NB4 (cell line): Measurements from ENCODE around the gene RANBP17.

Source experiments
- DNase-seq: peaks from one replicate; pipeline ENCODE4 v3.0.0; 2010; ENCODE audit warnings: low read depth
- H3K4me3 ChIP-seq: one replicate; pipeline ENCODE4 v1.5.1; 2011; ENCODE audit warnings: mild to moderate bottlenecking, low read depth, low read length, moderate library complexity
- MYC ChIP-seq: IDR thresholded peaks from 2 replicates; pipeline ENCODE4 v1.6.1; 2011; ENCODE audit warnings: low read depth, low read length
- POLR2A ChIP-seq: IDR thresholded peaks from 2 replicates; pipeline ENCODE4 v1.6.1; 2011; ENCODE audit warnings: mild to moderate bottlenecking; ENCODE audit not compliant: insufficient read length; ENCODE audit errors: extremely low read depth
- TF ChIP-seq, protein P1 (sequence below): IDR thresholded peaks from 2 replicates; pipeline ENCODE4 v1.6.1; 2011; ENCODE audit warnings: low read depth, low read length
- TF ChIP-seq, protein P2 (sequence below): IDR thresholded peaks from one replicate; pipeline ENCODE4 v1.5.1; 2012; ENCODE audit warnings: low read depth, low read length

The RANBP17 gene

DNA sequence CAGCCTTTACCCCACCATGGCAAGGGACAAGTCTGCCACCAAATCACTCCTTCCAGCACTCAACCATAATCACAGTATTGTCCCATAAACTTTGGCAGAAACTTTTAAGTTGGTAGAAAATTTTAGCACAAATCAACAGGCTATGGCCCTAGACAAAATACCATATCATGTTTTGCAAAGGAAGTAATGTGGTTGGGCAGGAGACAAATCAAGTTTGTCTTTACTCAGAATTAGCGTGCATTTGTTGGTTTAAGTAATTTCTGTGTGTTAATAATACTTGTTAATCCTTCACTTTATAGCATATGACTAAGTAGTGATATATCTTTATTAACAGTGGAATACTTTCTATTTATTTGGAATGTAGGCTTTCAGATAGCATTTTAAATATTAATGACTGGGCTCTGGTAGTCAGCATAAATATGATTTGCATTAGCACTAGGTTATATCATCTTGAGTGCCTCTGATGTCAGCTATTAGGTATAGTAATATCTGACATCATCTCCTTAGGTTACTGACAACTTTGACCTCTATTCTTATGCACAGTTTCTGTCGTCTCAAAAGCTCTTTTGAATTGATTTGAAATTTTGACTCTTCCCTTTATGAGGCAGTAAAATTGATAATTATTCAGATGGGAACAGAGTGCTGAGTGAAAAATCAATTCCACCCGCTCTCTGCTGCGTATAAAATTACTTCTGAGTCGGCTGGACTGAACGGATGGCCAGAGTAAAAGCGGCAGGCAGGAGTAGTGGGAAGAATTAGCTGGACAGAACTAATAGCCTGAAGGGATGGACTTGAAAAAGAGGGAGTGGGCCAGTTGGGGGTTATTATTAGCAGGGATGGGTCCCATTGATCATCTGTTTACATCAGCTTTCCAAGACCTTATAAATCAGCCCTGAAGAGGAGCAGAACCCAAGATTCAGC, 407.1 kb downstream of the RANBP17 start:
- no peak for DNase-seq
- no peak overlapping the region for H3K4me3 ChIP-seq
- no peak for TF ChIP-seq MYC
- TF ChIP-seq, protein P1, sequence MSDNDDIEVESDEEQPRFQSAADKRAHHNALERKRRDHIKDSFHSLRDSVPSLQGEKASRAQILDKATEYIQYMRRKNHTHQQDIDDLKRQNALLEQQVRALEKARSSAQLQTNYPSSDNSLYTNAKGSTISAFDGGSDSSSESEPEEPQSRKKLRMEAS: no peak
- no peak for TF ChIP-seq POLR2A
- TF ChIP-seq, protein P2, sequence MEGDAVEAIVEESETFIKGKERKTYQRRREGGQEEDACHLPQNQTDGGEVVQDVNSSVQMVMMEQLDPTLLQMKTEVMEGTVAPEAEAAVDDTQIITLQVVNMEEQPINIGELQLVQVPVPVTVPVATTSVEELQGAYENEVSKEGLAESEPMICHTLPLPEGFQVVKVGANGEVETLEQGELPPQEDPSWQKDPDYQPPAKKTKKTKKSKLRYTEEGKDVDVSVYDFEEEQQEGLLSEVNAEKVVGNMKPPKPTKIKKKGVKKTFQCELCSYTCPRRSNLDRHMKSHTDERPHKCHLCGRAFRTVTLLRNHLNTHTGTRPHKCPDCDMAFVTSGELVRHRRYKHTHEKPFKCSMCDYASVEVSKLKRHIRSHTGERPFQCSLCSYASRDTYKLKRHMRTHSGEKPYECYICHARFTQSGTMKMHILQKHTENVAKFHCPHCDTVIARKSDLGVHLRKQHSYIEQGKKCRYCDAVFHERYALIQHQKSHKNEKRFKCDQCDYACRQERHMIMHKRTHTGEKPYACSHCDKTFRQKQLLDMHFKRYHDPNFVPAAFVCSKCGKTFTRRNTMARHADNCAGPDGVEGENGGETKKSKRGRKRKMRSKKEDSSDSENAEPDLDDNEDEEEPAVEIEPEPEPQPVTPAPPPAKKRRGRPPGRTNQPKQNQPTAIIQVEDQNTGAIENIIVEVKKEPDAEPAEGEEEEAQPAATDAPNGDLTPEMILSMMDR: no peak

DNA sequence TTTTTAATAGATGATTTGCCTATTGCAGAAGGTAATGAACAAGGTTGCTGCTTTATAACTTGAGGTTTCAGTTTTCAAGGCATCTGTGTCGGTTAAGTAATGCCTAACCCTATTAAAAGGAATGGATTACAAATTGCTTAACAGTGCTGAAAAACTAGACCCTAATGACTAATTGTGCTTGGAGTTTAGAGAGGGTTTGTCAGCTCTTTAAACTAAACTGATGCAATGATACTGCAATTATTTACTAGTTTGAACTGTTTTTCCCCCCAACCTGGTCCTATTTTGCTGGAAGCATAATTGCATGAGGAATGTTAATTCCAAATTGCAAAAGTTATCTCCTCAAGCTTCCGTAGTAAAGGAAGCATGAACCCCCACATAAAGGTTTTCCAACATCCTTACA, 407.9 kb downstream of the RANBP17 start:
- H3K4me3 ChIP-seq: no peak overlapping the region
- DNase-seq: no peak
- TF ChIP-seq, protein P1: no peak
- TF ChIP-seq, protein P2: no peak
- TF ChIP-seq MYC (no peak), POLR2A (no peak)

DNA sequence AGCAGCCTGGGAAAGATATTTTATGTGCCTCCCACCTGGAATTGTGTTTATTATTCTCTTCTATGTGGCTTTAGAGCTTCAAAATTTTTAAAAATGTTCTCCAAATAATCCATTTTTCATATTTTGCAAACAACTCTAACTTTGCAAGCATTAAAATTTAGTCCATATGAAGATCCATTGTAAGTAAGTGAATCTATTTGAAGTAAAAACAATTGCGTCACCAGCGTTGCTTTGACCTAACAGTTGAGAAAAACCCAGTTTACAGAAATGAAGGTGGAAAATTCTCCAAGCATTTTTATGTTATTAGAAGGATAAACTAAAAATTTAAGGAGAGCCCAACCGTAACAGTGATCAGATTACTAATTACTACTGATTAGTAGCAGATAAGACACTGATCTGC, 408.3 kb downstream of the RANBP17 start:
- no peak overlapping the region for H3K4me3 ChIP-seq
- no peak for DNase-seq
- TF ChIP-seq, protein P2: no peak
- no peak for TF ChIP-seq MYC
- no peak for TF ChIP-seq POLR2A
- TF ChIP-seq, protein P1: no peak

DNA sequence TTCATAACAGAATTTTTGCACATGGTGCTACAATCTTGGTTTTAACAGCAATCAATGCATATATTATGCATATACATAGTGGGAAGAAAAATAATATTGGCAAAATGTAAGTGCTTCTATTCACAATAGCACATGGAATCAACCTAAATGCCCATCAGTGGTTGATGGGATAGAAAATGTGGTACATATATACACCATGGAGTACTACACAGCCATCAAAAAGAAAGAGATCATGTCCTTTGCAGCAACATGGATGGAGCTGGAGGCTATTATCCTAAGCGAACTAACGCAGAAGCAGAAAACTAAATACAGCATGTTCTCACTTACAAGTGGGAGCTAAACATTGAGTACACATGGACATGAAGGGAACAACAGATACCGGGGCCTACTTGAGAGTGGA, 410.0 kb downstream of the RANBP17 start:
- no peak for DNase-seq
- H3K4me3 ChIP-seq: no peak overlapping the region
- TF ChIP-seq MYC: no peak
- TF ChIP-seq POLR2A: no peak
- TF ChIP-seq, protein P1: no peak
- TF ChIP-seq, protein P2: no peak

DNA sequence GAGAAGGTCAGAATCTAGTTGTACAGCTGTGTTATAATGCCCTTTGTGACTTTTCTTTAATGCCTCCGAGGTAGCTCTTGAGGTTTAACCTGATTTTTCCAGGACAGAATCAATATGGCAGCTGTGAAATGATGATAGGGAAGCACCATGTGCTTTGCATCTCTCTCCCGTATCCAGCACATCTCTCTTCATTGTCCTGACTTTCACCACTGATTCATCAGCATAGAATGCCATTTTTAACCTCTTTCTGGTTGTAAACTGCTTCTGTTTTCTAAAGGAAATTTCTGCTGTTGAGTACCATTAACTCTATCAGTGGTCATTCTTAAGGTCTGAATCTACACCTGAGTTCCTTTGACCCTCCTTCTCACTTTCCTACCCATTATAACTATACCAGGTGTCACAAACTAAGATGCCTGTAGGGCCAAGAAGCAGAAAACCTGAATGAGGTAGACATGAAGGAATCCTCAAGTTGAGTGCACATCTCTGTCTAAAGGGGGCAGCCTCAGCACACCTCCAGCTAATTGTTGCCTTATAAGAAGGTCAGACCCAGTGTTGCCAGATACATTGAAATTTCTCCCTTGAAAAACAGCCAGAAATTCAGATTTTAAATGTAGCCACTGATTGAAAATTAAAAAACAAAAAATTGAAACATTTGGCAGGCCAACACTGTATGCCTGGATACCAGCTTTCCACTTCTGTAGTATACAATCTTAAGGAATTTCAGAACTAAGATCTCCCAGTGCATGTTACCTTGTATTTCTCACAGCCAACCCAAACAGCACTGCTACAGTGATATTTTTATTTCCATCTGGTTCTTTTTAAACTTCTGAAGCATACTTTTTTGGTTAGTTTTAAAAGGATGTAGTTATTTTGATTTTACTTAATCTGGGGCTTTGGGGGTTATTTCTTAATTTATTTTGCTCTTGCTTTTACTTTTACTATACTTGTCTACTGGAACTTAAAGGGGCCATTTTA, 411.5 kb downstream of the RANBP17 start:
- no peak for TF ChIP-seq POLR2A
- TF ChIP-seq, protein P2: peak; percentile 45
- peak; percentile 45 for DNase-seq
- no peak overlapping the region for H3K4me3 ChIP-seq
